ENCODE measurements around the gene PRSS27.

The PRSS27 gene

DNA sequence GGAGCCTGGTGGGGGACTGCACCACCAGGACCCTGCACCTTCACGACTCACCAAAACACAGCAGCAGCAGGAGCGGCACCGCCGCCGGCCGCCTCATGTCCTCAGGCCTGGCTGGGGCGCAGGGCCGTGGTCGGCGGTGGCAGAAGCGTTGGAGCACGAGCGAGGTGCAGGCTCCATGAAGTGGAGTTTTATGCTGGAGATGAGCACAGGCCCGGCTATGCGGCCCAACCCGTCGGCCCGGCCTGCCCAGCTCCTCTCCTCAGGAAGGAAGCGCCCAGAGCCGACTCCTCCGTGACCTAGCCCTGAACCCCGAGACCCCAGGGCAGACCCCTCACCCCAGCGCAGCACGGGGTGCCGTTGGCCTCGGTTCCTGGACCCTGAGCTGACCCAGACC is at the start of gene PRSS27:
Gene PRSS27, minus strand, starts transcription at position 161 of the 394 bp plus-strand sequence. Its CDS starts 64 bp downstream, at position 97.
- no peak for DNase-seq

DNA sequence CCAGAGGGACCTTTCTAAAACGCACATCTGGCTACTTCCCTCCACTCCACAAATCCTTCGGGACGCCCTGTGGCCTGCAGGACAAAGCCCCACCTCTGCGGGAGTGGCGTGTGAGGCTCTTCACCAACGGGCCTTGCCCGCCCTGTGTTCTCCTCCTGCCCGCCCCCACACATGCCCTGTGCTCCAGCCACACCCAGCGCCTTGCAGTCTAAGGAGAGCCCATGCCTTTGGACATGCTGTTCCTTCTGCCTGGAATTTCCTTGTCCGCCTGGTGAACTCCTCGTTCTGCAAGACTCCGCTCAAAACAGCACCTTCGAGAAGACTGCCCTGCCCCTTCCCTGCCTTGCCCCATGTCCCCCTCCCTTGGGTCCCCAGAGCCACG is 49.6 kb upstream of the PRSS27 start:
- DNase-seq, result no peak

DNA sequence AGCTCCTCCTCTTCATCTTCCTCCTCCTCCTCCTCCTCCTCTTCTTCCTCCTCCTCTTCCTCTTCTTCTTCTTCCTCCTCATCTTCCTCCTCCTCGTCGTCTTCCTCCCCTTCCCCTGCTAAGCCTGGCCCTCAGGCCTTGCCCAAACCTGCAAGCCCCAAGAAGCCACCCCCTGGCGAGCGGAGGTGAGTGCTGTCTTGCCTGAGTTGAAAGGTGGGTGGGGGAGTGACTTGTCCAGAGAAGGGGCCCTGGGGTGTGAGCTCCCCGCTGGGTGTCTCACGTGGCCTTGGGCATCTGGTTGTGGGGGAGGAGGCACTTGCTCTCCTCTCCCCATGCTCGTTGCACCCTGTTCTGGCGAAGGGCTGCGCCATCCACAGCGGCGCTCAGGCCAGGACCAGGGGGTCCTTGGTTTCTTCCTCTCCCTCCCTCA is 49.1 kb upstream of the PRSS27 start:
- no peak for DNase-seq

DNA sequence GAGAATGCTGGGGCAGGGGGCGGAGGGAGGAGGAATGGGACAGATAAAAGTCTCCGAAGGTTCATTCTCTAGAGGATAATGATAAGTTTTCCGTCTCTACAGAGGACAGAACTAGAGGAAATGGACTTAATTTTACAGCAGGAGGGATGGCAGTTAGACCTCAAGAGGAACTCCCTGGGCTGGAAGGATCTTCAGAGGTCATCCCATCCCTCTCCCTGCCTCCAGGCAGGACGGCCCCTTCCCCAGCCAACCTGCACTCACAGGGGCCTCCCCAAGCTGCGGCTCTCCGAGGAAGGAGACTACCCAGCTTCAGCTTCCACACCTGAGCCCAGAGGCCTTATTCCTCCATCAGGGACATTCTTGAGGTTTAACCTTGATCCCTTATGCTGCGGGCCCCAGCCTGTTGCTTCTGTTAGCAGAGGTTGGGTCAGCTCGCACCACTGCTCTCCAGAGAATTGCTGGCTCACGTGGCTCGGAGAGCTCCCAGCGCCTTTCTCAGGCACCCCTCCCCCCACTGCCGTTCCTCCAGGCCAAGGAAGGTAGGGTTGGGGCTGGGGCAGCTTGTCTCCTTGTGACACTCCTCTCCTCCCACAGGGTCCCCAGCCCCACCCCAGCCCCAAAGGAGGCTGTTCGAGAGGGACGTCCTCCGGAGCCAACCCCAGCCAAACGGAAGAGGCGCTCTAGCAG is 48.5 kb upstream of the PRSS27 start:
- no peak for DNase-seq

DNA sequence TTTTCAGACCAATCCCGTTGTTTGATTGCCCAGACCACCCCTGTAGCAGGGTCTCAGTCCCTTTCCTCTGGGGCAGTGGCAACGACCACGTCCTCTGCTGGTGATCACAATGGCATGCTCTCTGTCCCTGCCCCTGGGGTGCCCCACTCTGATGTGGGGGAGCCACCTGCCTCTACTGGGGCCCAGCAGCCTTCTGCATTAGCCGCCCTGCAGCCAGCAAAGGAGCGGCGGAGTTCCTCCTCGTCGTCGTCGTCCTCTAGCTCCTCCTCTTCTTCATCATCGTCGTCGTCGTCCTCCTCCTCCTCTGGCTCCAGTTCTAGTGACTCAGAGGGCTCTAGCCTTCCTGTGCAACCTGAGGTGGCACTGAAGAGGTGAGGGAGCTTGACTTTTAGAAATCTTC is 47.9 kb upstream of the PRSS27 start:
- DNase-seq, result no peak

DNA sequence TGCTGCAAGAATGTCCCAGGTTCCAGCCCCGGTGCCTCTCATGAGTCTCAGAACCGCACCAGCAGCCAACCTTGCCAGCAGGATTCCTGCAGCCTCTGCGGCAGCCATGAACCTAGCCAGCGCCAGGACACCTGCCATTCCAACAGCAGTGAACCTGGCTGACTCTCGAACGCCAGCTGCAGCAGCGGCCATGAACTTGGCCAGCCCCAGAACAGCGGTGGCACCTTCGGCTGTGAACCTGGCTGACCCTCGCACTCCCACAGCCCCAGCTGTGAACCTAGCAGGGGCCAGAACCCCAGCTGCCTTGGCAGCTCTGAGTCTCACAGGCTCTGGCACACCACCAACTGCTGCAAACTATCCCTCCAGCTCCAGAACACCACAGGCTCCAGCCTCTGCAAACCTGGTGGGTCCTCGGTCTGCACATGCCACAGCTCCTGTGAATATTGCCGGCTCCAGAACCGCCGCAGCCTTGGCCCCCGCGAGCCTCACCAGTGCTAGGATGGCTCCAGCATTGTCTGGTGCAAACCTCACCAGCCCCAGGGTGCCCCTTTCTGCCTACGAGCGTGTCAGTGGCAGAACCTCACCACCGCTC is 47.2 kb upstream of the PRSS27 start:
- DNase-seq, result no peak

DNA sequence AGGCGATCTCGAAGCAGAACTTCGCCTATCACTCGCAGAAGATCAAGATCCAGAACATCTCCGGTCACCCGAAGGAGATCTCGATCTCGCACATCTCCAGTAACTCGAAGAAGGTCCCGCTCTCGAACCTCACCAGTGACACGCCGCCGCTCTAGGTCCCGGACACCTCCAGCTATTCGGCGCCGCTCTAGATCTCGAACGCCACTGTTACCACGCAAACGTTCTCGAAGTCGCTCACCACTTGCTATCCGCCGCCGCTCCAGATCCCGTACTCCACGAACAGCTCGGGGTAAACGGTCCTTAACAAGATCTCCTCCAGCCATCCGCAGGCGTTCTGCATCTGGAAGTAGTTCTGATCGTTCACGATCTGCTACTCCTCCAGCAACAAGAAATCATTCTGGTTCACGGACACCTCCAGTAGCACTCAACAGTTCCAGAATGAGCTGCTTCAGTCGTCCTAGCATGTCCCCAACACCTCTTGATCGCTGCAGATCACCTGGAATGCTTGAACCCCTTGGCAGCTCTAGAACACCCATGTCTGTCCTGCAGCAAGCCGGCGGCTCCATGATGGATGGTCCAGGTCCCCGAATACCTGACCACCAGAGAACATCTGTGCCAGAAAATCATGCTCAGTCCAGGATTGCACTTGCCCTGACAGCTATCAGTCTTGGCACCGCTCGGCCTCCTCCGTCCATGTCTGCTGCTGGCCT is 46.6 kb upstream of the PRSS27 start:
- DNase-seq, result no peak

DNA sequence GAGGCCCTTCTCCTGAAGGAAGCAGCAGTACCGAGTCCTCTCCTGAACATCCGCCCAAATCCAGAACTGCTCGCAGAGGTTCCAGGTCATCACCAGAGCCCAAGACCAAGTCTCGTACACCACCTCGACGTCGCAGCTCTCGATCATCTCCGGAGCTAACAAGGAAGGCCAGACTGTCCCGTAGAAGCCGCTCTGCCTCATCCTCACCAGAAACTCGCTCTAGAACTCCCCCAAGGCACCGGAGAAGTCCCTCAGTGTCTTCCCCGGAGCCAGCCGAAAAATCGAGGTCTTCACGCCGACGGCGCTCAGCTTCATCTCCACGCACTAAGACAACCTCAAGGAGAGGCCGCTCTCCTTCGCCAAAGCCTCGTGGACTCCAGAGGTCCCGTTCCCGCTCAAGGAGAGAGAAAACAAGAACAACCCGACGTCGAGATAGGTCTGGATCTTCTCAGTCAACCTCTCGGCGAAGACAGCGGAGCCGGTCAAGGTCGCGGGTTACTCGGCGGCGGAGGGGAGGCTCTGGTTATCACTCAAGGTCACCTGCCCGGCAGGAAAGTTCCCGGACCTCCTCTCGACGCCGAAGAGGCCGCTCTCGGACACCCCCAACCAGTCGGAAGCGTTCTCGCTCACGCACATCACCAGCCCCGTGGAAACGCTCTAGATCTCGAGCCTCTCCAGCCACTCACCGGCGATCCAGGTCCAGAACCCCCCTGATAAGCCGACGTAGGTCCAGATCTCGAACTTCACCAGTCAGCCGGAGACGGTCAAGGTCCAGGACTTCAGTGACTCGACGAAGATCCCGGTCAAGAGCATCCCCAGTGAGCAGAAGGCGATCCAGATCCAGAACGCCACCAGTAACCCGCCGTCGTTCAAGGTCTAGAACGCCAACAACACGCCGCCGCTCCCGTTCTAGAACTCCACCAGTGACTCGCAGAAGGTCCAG is 45.7 kb upstream of the PRSS27 start:
- DNase-seq, result no peak

DNA sequence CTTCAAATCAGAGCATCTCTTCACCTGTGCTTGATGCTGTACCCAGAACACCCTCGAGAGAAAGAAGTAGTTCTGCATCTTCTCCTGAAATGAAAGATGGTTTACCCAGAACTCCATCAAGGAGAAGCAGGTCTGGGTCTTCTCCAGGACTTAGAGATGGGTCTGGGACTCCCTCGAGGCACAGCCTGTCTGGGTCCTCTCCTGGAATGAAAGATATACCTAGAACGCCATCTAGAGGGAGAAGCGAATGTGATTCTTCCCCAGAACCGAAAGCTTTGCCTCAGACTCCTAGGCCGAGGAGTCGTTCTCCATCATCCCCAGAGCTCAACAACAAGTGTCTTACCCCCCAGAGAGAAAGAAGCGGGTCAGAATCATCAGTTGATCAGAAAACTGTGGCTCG is 44.7 kb upstream of the PRSS27 start:
- no peak for DNase-seq

DNA sequence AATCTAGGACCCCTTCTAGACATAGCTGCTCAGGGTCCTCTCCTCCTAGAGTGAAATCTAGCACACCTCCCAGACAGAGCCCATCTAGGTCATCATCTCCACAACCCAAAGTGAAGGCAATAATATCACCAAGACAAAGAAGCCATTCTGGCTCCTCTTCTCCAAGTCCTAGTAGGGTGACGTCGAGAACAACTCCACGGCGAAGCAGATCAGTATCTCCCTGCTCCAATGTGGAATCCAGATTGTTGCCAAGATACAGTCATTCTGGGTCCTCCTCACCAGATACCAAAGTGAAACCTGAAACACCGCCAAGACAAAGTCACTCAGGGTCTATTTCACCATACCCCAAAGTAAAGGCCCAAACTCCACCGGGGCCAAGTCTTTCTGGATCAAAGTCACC is 43.1 kb upstream of the PRSS27 start:
- DNase-seq, result no peak

DNA sequence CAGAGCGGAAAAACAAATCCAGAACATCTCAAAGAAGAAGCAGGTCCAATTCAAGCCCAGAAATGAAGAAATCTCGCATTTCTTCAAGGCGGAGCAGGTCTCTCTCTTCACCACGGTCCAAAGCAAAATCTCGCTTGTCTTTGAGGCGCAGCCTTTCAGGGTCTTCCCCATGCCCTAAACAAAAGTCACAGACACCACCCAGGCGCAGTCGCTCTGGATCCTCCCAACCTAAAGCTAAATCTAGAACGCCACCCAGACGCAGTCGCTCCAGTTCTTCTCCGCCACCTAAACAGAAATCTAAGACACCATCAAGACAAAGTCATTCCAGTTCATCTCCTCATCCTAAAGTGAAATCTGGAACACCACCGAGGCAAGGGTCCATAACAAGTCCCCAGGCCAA is 42.7 kb upstream of the PRSS27 start:
- no peak for DNase-seq

DNA sequence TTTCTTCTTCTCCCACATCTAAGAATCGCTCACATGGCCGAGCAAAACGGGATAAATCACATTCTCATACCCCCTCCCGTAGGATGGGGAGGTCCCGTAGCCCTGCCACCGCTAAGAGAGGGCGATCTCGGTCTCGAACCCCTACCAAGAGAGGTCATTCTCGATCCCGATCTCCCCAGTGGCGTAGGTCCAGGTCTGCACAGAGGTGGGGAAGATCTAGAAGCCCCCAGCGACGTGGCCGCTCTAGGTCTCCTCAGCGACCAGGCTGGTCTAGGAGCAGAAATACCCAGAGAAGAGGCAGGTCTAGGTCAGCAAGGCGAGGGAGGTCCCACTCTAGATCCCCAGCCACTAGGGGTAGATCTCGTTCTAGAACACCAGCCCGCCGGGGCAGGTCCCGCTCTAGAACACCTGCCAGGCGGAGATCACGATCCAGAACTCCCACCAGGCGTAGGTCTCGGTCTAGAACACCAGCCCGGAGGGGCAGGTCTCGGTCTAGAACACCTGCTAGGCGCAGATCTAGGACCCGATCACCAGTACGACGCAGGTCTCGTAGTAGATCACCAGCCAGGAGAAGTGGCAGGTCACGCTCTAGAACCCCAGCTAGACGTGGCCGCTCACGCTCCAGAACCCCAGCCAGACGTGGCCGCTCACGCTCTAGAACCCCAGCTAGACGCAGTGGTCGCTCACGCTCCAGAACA is 42.0 kb upstream of the PRSS27 start:
- no peak for DNase-seq

DNA sequence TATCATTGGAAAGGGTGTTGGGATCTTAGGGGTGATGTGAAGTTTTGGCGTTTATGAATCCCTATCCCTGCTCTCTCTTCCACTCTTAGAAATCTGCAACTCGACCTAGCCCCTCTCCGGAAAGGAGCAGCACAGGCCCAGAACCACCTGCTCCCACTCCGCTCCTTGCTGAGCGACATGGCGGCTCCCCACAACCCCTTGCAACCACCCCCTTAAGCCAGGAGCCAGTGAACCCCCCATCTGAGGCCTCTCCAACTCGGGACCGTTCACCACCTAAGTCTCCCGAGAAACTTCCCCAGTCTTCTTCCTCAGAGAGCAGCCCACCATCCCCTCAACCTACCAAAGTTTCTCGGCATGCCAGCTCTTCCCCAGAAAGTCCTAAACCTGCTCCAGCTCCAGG is 41.4 kb upstream of the PRSS27 start:
- DNase-seq, result no peak

DNA sequence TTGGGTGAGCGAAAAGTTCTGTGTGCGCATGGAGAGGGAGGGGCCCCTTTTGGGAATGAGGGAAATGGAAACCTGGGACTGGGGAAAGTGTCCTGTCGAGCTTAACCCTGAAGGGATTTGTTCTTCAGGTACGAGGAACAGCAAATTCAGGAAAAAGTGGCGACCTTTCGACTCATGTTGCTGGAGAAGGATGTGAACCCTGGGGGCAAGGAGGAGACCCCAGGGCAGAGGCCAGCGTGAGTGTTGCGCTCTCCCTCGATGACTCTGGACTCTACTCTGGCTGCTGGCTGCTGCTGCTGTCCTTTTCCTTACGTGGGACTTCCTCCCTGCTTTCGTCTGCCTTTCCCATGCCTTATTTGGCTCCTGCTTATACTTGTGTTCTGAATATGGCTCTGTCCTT is 37.3 kb upstream of the PRSS27 start:
- DNase-seq, result no peak

DNA sequence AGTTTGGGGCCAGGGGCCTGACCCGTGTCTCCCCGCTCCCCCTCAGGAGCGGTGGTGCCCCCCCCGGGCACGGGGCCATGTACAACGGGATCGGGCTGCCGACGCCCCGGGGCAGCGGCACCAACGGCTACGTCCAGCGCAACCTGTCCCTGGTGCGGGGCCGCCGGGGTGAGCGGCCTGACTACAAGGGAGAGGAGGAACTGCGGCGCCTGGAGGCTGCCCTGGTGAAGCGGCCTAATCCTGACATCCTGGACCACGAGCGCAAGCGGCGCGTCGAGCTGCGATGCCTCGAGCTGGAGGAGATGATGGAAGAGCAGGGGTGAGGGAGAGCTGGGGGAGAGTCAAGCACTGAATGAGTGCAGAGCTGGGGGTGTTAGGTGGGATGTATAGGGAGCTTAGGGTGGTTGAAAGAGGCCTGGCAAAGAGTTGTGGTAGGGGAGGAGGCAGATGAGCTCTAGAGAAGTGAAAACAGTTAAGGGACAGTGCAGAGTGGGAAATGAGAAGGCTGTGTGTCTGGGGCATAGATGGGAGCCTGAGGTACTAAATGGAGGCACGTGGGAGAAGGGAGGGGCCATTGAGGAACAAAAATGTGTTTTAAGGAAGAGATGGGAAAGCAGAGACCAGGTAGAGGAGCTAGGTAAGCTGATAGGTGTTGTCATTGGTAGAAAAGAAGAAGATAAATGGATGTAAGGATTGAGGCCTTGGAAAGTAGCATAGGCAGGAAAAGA is 36.4 kb upstream of the PRSS27 start:
- no peak for DNase-seq

DNA sequence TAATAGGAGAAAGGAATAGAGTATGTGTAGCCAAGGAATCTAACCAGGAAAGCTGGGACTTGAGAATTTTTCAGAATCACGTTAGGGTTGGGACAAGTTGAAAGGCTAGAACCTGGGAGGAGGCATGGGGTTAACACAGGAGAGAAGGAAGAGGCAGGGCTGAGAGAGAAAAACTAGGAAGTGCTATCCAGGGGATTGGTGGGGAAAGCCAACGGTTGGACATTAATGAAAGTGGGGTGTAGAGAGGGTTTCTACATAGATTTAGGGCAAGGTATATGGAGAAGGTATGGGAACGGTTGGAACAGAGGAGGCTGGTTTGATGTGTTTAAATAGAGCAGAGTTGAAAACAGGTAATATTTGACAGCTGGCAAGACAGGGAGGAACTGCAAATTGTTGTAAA is 35.1 kb upstream of the PRSS27 start:
- DNase-seq, result no peak

DNA sequence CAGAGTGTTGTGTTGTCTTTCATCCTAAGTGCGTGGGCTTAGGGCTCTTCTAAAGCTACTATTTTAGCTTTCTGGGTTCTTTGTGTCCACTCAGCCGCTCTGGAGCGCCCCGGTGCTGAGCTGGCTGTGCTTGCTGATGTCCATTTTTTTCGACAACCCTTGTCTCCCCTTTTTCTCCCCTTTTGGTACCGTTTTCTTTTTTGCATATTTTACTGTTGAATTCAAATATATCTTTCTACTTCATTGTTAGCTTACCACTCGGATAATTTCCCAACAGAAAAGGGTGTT is 33.7 kb upstream of the PRSS27 start:
- DNase-seq, result no peak

DNA sequence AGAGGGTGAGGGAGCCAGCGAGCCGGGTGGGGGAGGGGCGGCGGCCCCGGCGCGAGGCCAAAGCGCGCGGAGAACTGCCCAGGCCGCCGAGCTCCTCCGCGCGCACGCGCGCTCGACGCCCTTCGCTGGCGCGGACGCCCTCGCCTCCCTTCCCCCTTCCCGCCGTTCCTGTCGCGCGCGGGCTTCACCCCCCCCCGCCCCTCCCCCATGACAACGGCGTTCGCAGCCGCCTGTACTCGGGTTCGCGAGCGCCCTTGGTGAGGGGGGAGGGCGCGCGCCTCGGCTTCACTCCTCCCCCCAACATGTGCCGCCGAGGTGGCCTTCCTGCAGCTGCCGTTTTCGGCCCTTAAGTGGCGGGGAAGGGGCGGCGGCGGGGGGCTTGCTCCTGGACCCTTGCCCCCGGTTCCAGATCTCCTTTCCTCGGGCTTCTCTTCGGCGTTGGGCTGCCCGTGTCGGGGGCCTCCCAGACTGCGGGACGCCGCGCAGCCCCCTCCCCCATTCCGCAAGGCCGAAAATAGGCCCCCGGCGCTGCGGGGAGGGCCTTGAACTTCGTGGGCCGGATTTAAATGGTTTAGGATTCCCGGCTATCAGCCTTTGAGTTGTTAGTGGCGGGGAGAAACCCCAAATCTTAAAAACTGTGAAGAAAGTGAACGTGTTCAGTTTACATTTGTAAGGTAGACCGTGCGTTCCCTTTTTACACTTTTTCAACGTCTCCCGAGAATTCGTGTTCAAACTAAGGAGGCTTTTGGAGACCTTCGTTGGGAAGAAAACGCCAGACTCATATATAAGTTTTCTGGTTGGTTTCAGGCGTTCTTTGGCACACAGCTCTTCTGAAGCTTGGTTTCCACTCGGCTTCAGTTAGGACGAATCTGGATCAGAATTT is 33.1 kb upstream of the PRSS27 start:
- peak; percentile 46 for DNase-seq

DNA sequence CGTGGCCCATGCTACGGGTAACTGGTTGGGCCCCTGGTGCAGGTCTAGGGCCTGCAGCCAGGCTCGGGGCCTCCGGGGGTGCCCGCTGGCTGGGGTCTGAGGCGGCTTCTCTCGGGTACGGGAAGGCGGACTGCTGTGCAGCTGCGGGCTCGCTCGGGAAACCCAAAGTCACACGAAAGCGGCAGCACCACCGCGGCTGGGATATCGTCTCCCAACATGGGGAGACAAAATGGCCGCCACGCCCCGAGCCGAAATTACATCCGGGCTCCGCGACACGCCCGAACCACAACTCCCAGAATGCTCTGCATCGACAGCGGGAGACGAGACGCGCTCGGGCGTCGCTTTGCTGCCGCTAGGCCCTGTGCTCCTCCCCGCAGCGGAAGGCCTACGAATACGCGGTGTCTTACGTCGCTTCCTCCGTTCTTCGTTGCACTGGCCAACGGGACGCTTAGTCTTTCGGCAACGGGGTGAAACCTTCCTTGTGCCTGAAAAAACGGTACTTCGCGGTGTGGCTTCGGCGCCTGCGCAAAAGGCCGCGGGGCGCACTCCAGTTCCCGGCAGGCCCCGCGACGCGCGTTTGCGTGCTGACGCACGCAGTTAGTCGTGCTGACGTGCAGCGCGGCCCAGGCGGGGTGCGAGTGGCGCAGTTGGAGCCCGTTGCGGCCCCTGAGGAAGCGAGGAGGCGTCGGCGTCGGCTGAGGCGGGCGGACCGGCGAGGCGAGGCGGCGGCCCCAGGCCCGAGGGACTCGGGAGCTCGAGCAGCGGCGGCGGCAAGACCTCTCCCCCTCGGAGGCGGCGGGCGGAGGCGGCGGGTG is 32.2 kb upstream of the PRSS27 start, which contains the start of gene SRRM2:
Gene SRRM2, plus strand, starts transcription at position 604 of the 815 bp plus-strand sequence. CDS start 3,727 bp downstream, outside the sequence.
- DNase-seq, result peak; percentile 92

DNA sequence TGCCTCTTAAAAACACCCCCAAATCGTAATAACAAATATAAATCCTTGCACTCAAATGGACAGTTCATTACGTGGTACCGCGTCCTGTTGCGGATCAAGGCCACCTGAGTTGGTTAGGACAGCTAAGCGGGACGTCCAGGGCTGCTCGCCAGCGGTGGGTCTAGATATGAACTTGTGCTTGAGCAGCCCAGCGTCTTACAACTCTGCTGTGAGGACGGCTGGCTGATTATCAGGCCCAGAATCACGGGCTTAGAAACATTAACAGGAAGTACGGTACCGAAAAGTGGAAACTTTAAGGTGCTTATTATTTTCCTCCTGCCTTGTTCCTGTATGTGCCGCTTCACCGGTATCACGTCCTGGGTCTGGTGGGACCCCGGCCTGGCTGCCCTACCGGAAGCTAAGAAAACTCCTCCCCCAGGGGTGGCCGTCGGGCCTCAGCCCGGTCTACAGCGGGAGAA is 31.6 kb upstream of the PRSS27 start:
- DNase-seq, result peak; percentile 73
